RWPE2 (cell line): ENCODE data around the gene RAB11FIP3.

ENCODE experiments used
- ATAC-seq: fragments of 200-7000 bp; cut with Tn5 transposase; 3 replicates; pipeline ENCODE4 v1.9.1; 2021; ENCODE audit warnings: low read depth
- DNase-seq: peaks from one replicate; pipeline ENCODE4 v3.0.0-alpha.2; 2020; ENCODE audit warnings: low spot score
- H3K27ac ChIP-seq: fragments of 450-650 bp; 2 replicates; pipeline ENCODE4 v1.5.1; 2017; ENCODE audit warnings: mild to moderate bottlenecking; ENCODE audit not compliant: poor library complexity, severe bottlenecking
- H3K27me3 ChIP-seq: fragments of 250-450 bp; sonication (Bioruptor Pico); 2 replicates; pipeline ENCODE4 v1.5.1; 2021; ENCODE audit warnings: mild to moderate bottlenecking, moderate library complexity; ENCODE audit not compliant: insufficient read depth, poor library complexity, severe bottlenecking
- H3K36me3 ChIP-seq: fragments of 250-450 bp; sonication (Bioruptor Pico); 2 replicates; pipeline ENCODE4 v1.5.1; 2020; ENCODE audit warnings: low read depth, mild to moderate bottlenecking, moderate library complexity
- H3K4me1 ChIP-seq: fragments of 250-450 bp; sonication (Bioruptor Pico); 2 replicates; pipeline ENCODE4 v1.5.1; 2021; ENCODE audit warnings: mild to moderate bottlenecking, moderate library complexity; ENCODE audit not compliant: insufficient read depth, poor library complexity, severe bottlenecking
- H3K4me3 ChIP-seq: fragments of 250-450 bp; sonication (Bioruptor Pico); 2 replicates; pipeline ENCODE4 v1.5.1; 2021; ENCODE audit warnings: mild to moderate bottlenecking, moderate library complexity; ENCODE audit not compliant: severe bottlenecking
- H3K9me3 ChIP-seq: fragments of 250-450 bp; sonication (Bioruptor Pico); 2 replicates; pipeline ENCODE4 v1.5.1; 2021; ENCODE audit warnings: mild to moderate bottlenecking, moderate library complexity; ENCODE audit not compliant: severe bottlenecking
- CTCF ChIP-seq: fragments of 450-650 bp; IDR thresholded peaks from one replicate; pipeline ENCODE4 v1.5.1; 2017; ENCODE audit warnings: mild to moderate bottlenecking, moderate library complexity; ENCODE audit not compliant: poor library complexity, severe bottlenecking

The RAB11FIP3 gene

GRCh38 chr16:560701-561412 is 135.4 kb downstream of the RAB11FIP3 start:
- no peak for TF ChIP-seq CTCF
- Histone ChIP-seq H3K27me3 (peaks cover 35% of the 10 kb centered on the region), H3K4me1 (no peaks in the 10 kb centered on the region), H3K4me3 (no peak overlapping the region), H3K27ac (no peak overlapping the region), H3K9me3 (no peaks in the 10 kb centered on the region), H3K36me3 (no peaks in the 10 kb centered on the region)
- DNase-seq = no peak
- no peak for ATAC-seq

GRCh38 chr16:561413-561794 is 136.0 kb downstream of the RAB11FIP3 start:
- Histone ChIP-seq H3K4me3 (no peak overlapping the region), H3K9me3 (no peaks in the 10 kb centered on the region), H3K4me1 (no peaks in the 10 kb centered on the region), H3K36me3 (no peaks in the 10 kb centered on the region), H3K27me3 (peaks cover 35% of the 10 kb centered on the region), H3K27ac (no peak overlapping the region)
- DNase-seq (no peak), ATAC-seq (no peak)
- TF ChIP-seq CTCF = no peak

- ATAC-seq (no peak), DNase-seq (no peak)
- peaks cover 35% of the 10 kb centered on the region for H3K27me3 ChIP-seq
- H3K36me3 ChIP-seq = no peaks in the 10 kb centered on the region
- H3K27ac ChIP-seq = no peak overlapping the region
- H3K4me3 ChIP-seq = no peak overlapping the region
- no peak for TF ChIP-seq CTCF
- H3K4me1 ChIP-seq = peaks cover 5% of the 10 kb centered on the region
- H3K9me3 ChIP-seq = no peaks in the 10 kb centered on the region
These were observed 136.8 kb downstream of the RAB11FIP3 start for GRCh38 chr16:561957-562938.

- H3K27ac ChIP-seq = no peak overlapping the region
These were observed 137.7 kb downstream of the RAB11FIP3 start for GRCh38 chr16:563072-563644.

More at GRCh38 chr16:563072-563644, 137.7 kb downstream of the RAB11FIP3 start:
- DNase-seq (no peak), ATAC-seq (no peak)
- Histone ChIP-seq H3K27me3 (peaks cover 35% of the 10 kb centered on the region), H3K4me3 (no peak overlapping the region), H3K9me3 (no peaks in the 10 kb centered on the region), H3K4me1 (peaks cover 5% of the 10 kb centered on the region), H3K36me3 (no peaks in the 10 kb centered on the region)
- TF ChIP-seq CTCF = no peak
